Prostate gland (tissue), 2 donors: Measurements from ENCODE around the gene CCDC169.

Experiments used
- CTCF ChIP-seq, 4 experiments: fragments of 200-600 bp in 2 of 4; fragments of 450-650 bp in 2 of 4; sonication (generic) in 2 of 4; IDR thresholded peaks; 1 replicate in 3 of 4; 2 replicates in 1 of 4; pipeline ENCODE4 v1.5.1; 2016 to 2019; ENCODE audit warnings: antibody characterized with exemption in 4 of 4, mild to moderate bottlenecking in 2 of 4, moderate library complexity in 2 of 4
- POLR2A ChIP-seq: fragments of 450-650 bp; IDR thresholded peaks from one replicate; pipeline ENCODE4 v1.6.1; 2016; ENCODE audit warnings: antibody characterized with exemption, mild to moderate bottlenecking

DNA sequence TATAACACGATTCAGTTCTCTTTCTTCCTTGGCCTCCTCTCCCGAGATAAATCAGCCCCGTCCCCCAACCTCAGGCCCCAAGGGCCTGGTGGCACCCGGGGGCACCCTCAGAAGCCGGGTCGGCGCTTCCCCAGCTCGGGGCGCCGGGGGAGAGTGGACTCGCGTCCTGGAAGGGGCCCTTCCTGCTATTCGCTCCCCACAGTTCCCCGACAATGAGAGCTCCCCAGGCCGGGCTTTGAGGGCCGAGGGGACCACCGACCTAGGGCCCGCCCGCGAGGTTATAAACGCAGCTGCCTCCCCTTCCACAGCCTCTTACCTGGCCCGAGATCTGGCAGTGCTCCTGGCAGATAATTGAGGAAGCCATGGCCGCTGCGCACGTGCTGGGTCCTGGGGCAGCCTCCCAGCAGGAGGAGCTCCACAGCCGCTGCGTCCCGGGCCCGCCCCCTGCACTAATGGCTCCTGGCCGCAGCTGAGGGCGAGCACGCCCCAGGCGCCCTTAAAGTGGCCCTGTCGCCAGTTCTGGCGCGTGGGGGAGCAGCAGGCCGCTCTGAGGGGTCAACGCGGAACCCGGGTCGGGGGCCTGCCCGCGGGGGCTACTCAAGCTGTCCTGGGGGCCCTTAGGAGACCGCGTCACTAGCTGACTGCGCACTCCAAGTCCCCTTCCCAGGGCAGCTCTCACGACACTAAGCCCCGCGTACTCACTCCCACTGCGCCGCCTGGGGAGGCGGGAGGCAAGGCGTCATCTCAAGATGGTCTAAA lies 83.3 kb downstream of the CCDC169 start, which contains the start of gene SOHLH2:
- TF ChIP-seq CTCF (IDR thresholded peaks at IDR 0.05) (no peak), POLR2A (no peak)
